ENCODE results near the gene DNAJB14. TPM values are rescaled to one million over a fixed set of nuclear protein-coding genes. Genes with fewer than 3 reads are reported as not detected.

The DNAJB14 gene
- total RNA-seq, 4 donors from 2014 or later, result 18.4 to 64.9 (median 19.8) TPM

DNA sequence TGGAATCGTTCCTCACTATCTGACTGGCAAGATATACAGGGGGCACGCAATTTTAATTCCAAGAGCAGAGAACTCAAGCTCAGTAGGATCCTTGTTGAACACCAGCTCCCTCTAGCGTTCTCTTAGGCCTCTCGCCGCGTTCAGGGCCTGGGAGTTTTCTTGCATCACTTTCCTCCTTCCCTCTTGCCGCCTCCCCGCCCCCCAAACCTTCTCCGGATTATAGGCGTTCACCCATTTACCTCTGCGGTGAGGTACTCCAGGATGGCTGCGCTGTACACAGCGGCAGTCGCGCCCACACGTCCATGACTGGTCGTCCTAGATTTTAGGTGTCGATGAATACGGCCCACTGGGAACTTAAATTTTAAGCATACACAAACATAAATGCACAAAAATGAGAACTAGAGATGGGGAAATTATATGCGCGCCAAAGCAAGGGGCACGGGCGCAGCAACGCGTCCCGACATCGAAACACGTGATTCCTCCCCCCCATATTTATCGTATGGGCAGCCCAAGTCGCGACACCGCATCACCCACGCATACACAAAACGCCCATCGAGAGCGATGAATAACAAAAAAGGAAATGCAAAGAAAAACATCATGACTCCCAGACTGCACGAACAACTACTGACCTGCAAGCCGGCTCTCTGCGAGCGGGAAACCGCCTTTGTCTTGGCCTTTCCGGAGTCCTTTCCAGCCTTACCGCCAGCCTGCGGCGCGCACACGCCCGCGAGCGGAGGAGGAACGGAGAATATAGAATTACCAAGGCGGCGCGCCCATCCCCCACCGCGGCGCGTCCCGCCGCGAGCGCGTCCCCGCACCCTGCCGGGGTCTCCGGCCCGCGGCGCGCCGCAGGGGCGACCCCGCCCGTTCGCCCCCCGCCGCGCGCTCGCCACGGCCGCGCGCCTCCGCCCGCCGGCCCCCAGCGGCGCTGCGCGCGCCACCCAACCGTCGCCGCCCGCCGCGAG, 2.9 kb upstream of the DNAJB14 start:
- DNase-seq (ENCODE audit: low spot score in 2 of 2), result peak; percentile 91 to 98
- TF ChIP-seq, protein P1, sequence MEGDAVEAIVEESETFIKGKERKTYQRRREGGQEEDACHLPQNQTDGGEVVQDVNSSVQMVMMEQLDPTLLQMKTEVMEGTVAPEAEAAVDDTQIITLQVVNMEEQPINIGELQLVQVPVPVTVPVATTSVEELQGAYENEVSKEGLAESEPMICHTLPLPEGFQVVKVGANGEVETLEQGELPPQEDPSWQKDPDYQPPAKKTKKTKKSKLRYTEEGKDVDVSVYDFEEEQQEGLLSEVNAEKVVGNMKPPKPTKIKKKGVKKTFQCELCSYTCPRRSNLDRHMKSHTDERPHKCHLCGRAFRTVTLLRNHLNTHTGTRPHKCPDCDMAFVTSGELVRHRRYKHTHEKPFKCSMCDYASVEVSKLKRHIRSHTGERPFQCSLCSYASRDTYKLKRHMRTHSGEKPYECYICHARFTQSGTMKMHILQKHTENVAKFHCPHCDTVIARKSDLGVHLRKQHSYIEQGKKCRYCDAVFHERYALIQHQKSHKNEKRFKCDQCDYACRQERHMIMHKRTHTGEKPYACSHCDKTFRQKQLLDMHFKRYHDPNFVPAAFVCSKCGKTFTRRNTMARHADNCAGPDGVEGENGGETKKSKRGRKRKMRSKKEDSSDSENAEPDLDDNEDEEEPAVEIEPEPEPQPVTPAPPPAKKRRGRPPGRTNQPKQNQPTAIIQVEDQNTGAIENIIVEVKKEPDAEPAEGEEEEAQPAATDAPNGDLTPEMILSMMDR (IDR thresholded peaks at IDR 0.05), result peak in 1 of 3 donors; percentile 78
- TF ChIP-seq POLR2A (IDR thresholded peaks at IDR 0.05), result no peak
- WGBS, 2 donors, result 0 to 1% methylated on average over 56 to 63 of the region's 98 CpGs
- H3K4me3 ChIP-seq (ENCODE audit: low read depth, poor library complexity, severe bottlenecking), result peak overlapping the region; percentile 65
- intact Hi-C loops (cut with DNase I; ENCODE audit: low total_unique reads), result loop anchor here (10.0 kb wide), 1 partner anchor 55 kb away; the partner anchor contains the start of gene LAMTOR3

DNA sequence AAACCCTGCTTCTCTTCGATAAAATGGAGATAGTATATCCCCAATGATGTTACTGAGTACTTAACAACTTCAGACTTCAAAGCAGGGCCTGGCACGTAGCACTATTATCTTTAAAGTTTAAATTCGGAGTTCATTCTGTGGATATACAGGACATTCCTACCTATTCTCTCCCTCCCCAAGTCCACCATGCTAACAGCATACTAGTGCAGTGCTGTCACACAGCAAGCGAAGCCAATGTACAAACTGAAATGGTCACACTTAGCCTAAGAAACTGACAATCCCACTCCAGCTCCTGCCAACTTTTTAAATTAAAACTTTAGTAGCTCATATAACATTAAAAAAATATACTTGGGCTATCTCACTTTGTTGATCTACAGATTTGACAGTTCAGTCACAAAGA, 1.2 kb upstream of the DNAJB14 start:
- no peak for TF ChIP-seq POLR2A (IDR thresholded peaks at IDR 0.05)
- TF ChIP-seq, protein P1 (IDR thresholded peaks at IDR 0.05), result no peak
- intact Hi-C loops (cut with DNase I; ENCODE audit: low total_unique reads), result loop anchor here (10.0 kb wide), 1 partner anchor 53 kb away; the partner anchor contains the start of gene LAMTOR3
- DNase-seq (ENCODE audit: low spot score in 2 of 2), result no peak
- WGBS, 2 donors, result 79 to 81% methylated on average over 4 of the region's 4 CpGs
- H3K4me3 ChIP-seq (ENCODE audit: low read depth, poor library complexity, severe bottlenecking), result no peak overlapping the region

GRCh38 chr4:99947190-99947578, 766 bp upstream of the DNAJB14 start:
- no peak for DNase-seq (ENCODE audit: low spot score in 2 of 2)
- intact Hi-C loops (cut with DNase I; ENCODE audit: low total_unique reads), result loop anchor here (10.0 kb wide), 1 partner anchor 52 kb away; the partner anchor contains the start of gene LAMTOR3
- H3K4me3 ChIP-seq (ENCODE audit: low read depth, poor library complexity, severe bottlenecking), result peak overlapping the region; percentile 94
- WGBS, 2 donors, result 17% methylated on average over 8 of the region's 8 CpGs
- TF ChIP-seq POLR2A (IDR thresholded peaks at IDR 0.05), result no peak
- TF ChIP-seq, protein P1 (IDR thresholded peaks at IDR 0.05), result no peak

DNA sequence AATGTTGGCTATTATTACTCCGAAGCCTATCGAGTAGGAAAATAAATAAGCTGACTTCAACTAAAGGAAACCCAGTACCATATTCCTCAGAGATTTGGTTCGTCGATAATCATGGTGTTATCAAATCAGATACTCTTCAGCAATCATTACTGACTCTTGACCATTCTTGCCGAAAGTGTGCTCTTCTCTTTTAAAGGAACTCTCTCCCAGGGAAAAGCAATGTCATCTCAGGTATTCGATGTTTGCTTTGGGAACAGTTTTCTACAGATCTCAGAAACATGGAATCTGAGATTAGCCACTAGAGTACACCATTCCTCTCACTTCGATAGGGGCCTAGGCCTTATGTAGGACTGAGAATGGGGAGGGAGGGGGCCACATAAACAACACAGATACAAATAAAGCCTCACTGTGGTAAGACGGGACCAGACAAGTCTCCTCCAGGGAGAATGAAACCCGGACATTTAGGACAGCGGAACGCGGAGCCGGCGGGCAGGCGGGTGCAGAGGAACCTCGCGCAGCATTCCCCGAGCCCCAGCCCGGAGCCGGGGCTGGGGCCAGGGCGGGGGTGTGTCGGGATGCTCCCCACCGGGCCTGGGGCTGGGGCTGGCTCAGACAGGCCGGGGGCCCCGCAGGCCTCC, 581 bp downstream of the DNAJB14 start:
- TF ChIP-seq, protein P1 (IDR thresholded peaks at IDR 0.05), result no peak
- TF ChIP-seq POLR2A (IDR thresholded peaks at IDR 0.05), result no peak
- intact Hi-C loops (cut with DNase I; ENCODE audit: low total_unique reads), result loop anchor here (10.0 kb wide), 1 partner anchor 51 kb away; the partner anchor contains the start of gene LAMTOR3
- WGBS, 2 donors, result 2% methylated on average over 25 of the region's 25 CpGs
- no peak for DNase-seq (ENCODE audit: low spot score in 2 of 2)
- peak overlapping the region; percentile 94 for H3K4me3 ChIP-seq (ENCODE audit: low read depth, poor library complexity, severe bottlenecking)

DNA sequence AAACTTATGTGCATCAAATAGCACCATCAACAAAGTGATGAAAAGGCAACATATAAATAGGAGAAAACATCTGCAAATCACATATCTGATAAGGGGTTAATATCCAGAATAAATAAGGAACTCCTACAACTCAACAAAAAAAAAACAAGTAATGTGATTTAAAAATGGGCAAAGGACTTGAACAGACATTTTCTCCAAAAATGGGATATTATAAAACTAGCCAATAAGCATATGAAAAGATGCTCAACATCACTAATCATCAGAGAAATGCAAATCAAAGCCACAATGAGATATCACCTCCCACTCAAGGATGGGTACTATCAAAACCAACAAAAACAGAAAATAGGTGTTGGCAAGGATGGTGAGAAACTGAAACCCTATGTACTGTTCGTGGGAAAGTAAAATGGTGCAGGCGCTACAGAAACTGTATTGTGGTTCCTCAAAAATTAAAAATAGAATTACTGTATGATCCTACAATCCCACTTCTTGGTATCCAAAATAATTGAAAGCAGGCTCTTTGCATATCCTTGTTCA, 2.4 kb downstream of the DNAJB14 start:
- DNase-seq (ENCODE audit: low spot score in 2 of 2), result no peak
- H3K4me3 ChIP-seq (ENCODE audit: low read depth, poor library complexity, severe bottlenecking), result no peak overlapping the region
- intact Hi-C loops (cut with DNase I; ENCODE audit: low total_unique reads), result loop anchor here (10.0 kb wide), 1 partner anchor 49 kb away; the partner anchor contains the start of gene LAMTOR3
- 77 to 81% methylated on average over 2 of the region's 2 CpGs for WGBS, 2 donors
- TF ChIP-seq POLR2A (IDR thresholded peaks at IDR 0.05), result no peak
- TF ChIP-seq, protein P1 (IDR thresholded peaks at IDR 0.05), result no peak

All from lower leg skin (tissue), 4 donors.